Measurements from ENCODE around the gene COX6A1.
A peak's percentile ranks its signal among the peaks of the same experiment; 100 is the strongest.

Gene COX6A1

GRCh38 chr12:120453060-120453750 lies 15.3 kb downstream of the COX6A1 start:
- Histone ChIP-seq H4K20me1 (ENCODE audit: control insufficient read depth, insufficient read depth, low read depth, low read length) (no peaks in the 10 kb centered on the region; the same call in 1 of the 2 replicates), H3K9me3 (ENCODE audit: control insufficient read depth, insufficient read depth, low read length) (no peaks in the 10 kb centered on the region), H3K9me2 (replicated peaks; ENCODE audit: control insufficient read depth, low read length) (no peaks in the 10 kb centered on the region), H3K4me2 (ENCODE audit: low read length) (peak overlapping the region; percentile 62), H3K36me3 (ENCODE audit: control insufficient read depth, low read length) (peaks cover 74% of the 10 kb centered on the region), H3K27ac (ENCODE audit: low read depth, low read length) (peak overlapping the region; percentile 74), H3K4me3 (ENCODE audit: low read length) (peak overlapping the region; percentile 38), H3K4me1 (ENCODE audit: control insufficient read depth, low read length) (peaks cover 51% of the 10 kb centered on the region), H3F3A (ENCODE audit: control insufficient read depth, insufficient read depth) (peaks cover 41% of the 10 kb centered on the region), H3K79me2 (ENCODE audit: control insufficient read depth, low read length) (peaks cover 63% of the 10 kb centered on the region), H3K27me3 (ENCODE audit: control insufficient read depth, low read length) (no peaks in the 10 kb centered on the region)
- TF ChIP-seq CTCF (IDR thresholded peaks at IDR 0.05; ENCODE audit: low read depth, low read length, poor library complexity, severe bottlenecking) (no peak), EZH2phosphoT487 (IDR thresholded peaks at IDR 0.05; ENCODE audit: borderline replicate concordance, low read length) (no peak)

GRCh38 chr12:120453977-120454376 lies 16.1 kb downstream of the COX6A1 start:
- Histone ChIP-seq H3K9me3 (ENCODE audit: control insufficient read depth, insufficient read depth, low read length) (no peaks in the 10 kb centered on the region), H3K4me3 (ENCODE audit: low read length) (peak overlapping the region; percentile 38), H3K27me3 (ENCODE audit: control insufficient read depth, low read length) (no peaks in the 10 kb centered on the region), H3K36me3 (ENCODE audit: control insufficient read depth, low read length) (peaks cover 79% of the 10 kb centered on the region), H3K4me1 (ENCODE audit: control insufficient read depth, low read length) (peaks cover 50% of the 10 kb centered on the region), H3K9me2 (replicated peaks; ENCODE audit: control insufficient read depth, low read length) (no peaks in the 10 kb centered on the region), H3F3A (ENCODE audit: control insufficient read depth, insufficient read depth) (peaks cover 45% of the 10 kb centered on the region), H4K20me1 (ENCODE audit: control insufficient read depth, insufficient read depth, low read depth, low read length) (no peaks in the 10 kb centered on the region; the same call in 1 of the 2 replicates), H3K4me2 (ENCODE audit: low read length) (peak overlapping the region; percentile 62), H3K27ac (ENCODE audit: low read depth, low read length) (peak overlapping the region; percentile 74), H3K79me2 (ENCODE audit: control insufficient read depth, low read length) (peaks cover 55% of the 10 kb centered on the region)
- TF ChIP-seq EZH2phosphoT487 (IDR thresholded peaks at IDR 0.05; ENCODE audit: borderline replicate concordance, low read length) (no peak), CTCF (IDR thresholded peaks at IDR 0.05; ENCODE audit: low read depth, low read length, poor library complexity, severe bottlenecking) (peak; percentile 69)

GRCh38 chr12:120455302-120455701 lies 17.4 kb downstream of the COX6A1 start:
- Histone ChIP-seq H3K4me1 (ENCODE audit: control insufficient read depth, low read length) (peaks cover 47% of the 10 kb centered on the region), H3K36me3 (ENCODE audit: control insufficient read depth, low read length) (peaks cover 78% of the 10 kb centered on the region), H3K27me3 (ENCODE audit: control insufficient read depth, low read length) (no peaks in the 10 kb centered on the region), H3K79me2 (ENCODE audit: control insufficient read depth, low read length) (peaks cover 44% of the 10 kb centered on the region), H3K9me3 (ENCODE audit: control insufficient read depth, insufficient read depth, low read length) (no peaks in the 10 kb centered on the region), H3K4me3 (ENCODE audit: low read length) (0 out of 2 replicates have a peak overlapping the region, but pooled peaks have one; percentile 5), H4K20me1 (ENCODE audit: control insufficient read depth, insufficient read depth, low read depth, low read length) (no peaks in the 10 kb centered on the region; the same call in 1 of the 2 replicates), H3K4me2 (ENCODE audit: low read length) (peak overlapping the region; percentile 62), H3K27ac (ENCODE audit: low read depth, low read length) (peak overlapping the region; percentile 74), H3F3A (ENCODE audit: control insufficient read depth, insufficient read depth) (peaks cover 51% of the 10 kb centered on the region), H3K9me2 (replicated peaks; ENCODE audit: control insufficient read depth, low read length) (no peaks in the 10 kb centered on the region)
- TF ChIP-seq CTCF (IDR thresholded peaks at IDR 0.05; ENCODE audit: low read depth, low read length, poor library complexity, severe bottlenecking) (no peak), EZH2phosphoT487 (IDR thresholded peaks at IDR 0.05; ENCODE audit: borderline replicate concordance, low read length) (no peak)
